ENCODE measurements around the gene NECTIN3. TPM values are rescaled to one million over a fixed set of nuclear protein-coding genes. Genes with fewer than 3 reads are reported as not detected.
A peak's percentile ranks its signal among the peaks of the same experiment; 100 is the strongest.

The NECTIN3 gene
- total and polyA plus RNA-seq, 2 of the 4 experiments (the other 2 are of a cell fraction), result 34.7 to 155 TPM

DNA sequence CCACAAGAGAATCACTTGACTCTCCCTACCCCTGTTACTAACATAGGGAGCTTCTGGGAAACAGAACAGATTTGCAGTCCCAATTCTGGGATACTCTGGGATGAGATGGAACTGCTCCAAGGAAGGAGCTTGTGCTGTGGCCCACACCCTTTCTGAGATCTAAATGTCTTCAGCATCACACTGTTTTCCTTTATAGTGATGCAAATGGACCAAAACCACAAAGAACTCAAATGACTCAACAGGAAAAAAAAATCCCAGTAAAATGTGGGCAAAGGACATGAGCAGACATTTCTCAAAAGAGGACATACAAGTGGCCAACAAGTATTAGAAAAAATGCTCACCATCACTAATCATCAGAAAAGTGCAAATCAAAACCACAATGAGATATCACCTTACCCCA lies 155.6 kb downstream of the NECTIN3 start:
- Histone ChIP-seq H3K36me3 (ENCODE audit: control insufficient read depth, insufficient read depth, low read length) (no peaks in the 10 kb centered on the region), H2BK120ac (ENCODE audit: low read depth, low read length) (no peak overlapping the region), H2AFZ (replicated peaks; ENCODE audit: low read length, poor library complexity) (no peak overlapping the region), H2BK15ac (ENCODE audit: low read depth, low read length) (no peak overlapping the region), H3K18ac (ENCODE audit: low read depth, low read length) (no peak overlapping the region), H4K8ac (ENCODE audit: low read depth in 2 of 2, low read length in 2 of 2) (no peak overlapping the region), H3K4me2 (ENCODE audit: low read depth, low read length) (no peak overlapping the region), H4K5ac (ENCODE audit: low read depth, low read length) (no peak overlapping the region), H4K20me1 (ENCODE audit: insufficient read depth, low read length) (no peaks in the 10 kb centered on the region), H2AK9ac (replicated peaks; ENCODE audit: low read depth, low read length, poor library complexity) (no peak overlapping the region), H3K23ac (ENCODE audit: low read depth, low read length) (no peak overlapping the region), H3K4me1 (ENCODE audit: control insufficient read depth, insufficient read depth, low read length) (peaks cover 2% of the 10 kb centered on the region; the same call in 1 of the 2 replicates), H2BK5ac (ENCODE audit: low read depth, low read length, poor library complexity, severe bottlenecking) (peak overlapping the region; percentile 37), H3K4me3 (ENCODE audit: insufficient read depth, low read depth, low read length) (no peak overlapping the region), H3K9ac (ENCODE audit: low read depth, low read length) (no peak overlapping the region), H4K91ac (ENCODE audit: insufficient read depth, low read depth, low read length) (no peak overlapping the region), H3K27me3 (ENCODE audit: control insufficient read depth, insufficient read depth, low read length) (no peaks in the 10 kb centered on the region), H3K9me1 (ENCODE audit: insufficient read depth, low read length) (peaks cover 4% of the 10 kb centered on the region), H3K4ac (ENCODE audit: low read depth, low read length) (peak overlapping the region; percentile 52; the same call in 1 of the 2 replicates), H3K27ac (ENCODE audit: insufficient read depth, low read length) (no peak overlapping the region), H3K56ac (ENCODE audit: extremely low read depth, insufficient read depth, low read length) (no peak overlapping the region), H3K14ac (replicated peaks; ENCODE audit: low read depth, low read length) (0 out of 2 replicates have a peak overlapping the region, but pooled peaks have one; percentile 15), H3K9me3 (ENCODE audit: control insufficient read depth, insufficient read depth, low read length) (no peaks in the 10 kb centered on the region), H2AK5ac (ENCODE audit: low read depth, low read length) (no peak overlapping the region), H2BK20ac (ENCODE audit: low read depth, low read length) (no peak overlapping the region), H3K79me1 (ENCODE audit: low read depth in 1 of 2, low read length in 2 of 2) (no peaks in the 10 kb centered on the region)
- intact Hi-C loops (cut with micrococcal nuclease), result no loop called here
- no TSS peak for BruUV-seq (replicated peaks)
- in situ Hi-C loops (cut with MboI; ENCODE audit: low sequenced_read_pairs), result no loop called here
- ATAC-seq (ENCODE audit: low read depth) (no peak), DNase-seq (peak; percentile 69)
- POLR2A ChIA-PET (ENCODE audit: unreplicated experiment), result no interaction called here
- CTCF ChIA-PET, result no interaction called here
- dilution Hi-C loops (cut with HindIII; ENCODE audit: low sequenced_read_pairs, unreplicated experiment), result no loop called here
- no peak for TF ChIP-seq CTCF (conservative IDR thresholded peaks at IDR 0.05; ENCODE audit: low read depth, low read length)
- no peak for TF ChIP-seq RCOR1 (IDR thresholded peaks at IDR 0.05; ENCODE audit: insufficient replicate concordance, low read length)
- peak; percentile 46; the same call in 1 of the 2 replicates for TF ChIP-seq CEBPB (IDR thresholded peaks at IDR 0.05; ENCODE audit: low read depth, low read length)

All from IMR-90 (cell line).